ENCODE data around the gene KRT83.

Gene KRT83

DNA sequence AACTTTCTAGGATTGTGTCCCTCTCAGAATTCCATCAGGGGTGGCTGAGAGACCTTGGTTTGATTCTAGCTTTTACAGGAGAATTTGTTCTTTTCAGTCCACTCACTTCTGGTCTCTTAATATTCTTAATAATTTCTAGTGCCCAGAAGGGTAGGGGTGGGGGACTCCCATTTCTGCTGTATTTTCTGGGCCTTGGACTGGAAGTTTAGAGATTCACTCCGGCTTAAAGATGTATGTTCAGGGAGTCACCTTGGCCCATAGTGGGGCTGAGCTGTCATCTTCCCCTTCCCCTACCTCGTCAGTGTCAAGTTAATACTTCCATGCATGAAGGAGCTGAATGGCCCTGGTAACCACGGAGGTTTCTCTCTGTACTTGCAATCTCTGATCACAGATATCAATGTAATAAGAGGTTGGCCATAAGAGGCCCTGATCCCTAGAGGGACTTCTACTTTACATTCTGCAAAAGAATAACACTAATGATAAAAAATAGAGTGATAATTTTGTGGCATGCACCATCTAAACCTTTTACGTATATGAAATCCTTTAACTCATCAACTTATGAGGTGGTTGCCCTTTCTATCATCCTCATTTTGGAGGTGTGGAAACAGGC lies 36.5 kb downstream of the KRT83 start:
- no peak overlapping the region for H3K4me3 ChIP-seq (ENCODE audit: low read length, poor library complexity, severe bottlenecking)
- H3K4me1 ChIP-seq (ENCODE audit: insufficient read depth, low read length, poor library complexity, severe bottlenecking), result peaks cover 36% of the 10 kb centered on the region

DNA sequence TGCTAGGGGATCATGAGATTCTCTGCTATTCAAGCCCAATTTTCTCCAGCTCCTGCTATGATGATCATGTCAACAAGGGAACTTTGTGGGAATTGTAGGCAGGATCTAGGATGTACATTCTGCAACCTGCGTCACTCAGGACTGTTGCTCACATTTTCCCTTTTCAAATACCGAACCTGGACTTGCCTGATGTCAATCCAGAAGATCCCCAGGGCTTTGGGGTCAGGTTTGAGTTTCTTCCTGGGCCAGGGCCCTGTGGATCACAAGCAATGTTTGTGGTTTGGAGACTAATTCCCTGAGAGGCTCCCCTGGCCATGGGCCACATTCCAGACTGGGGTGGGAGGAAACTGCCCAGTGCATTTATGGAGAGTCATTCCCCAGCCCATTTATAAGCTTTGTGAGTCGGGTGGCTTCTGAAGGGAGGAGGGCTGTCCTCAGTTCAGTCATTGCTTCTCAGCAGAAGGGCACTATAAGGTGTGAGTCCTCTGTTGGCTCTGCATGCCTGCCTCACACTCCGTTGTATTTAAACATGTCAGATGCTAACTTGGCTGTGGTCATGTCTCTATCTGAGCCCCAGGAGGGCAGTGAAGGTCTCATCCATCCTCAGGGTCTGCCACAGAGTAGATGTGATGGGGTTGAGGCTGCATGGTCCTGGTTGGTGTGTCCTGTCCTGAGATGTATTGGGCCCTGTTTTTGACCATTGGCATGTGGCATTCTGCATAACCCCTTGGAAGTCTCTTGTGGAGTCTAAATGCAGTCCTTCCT lies 40.2 kb downstream of the KRT83 start:
- Histone ChIP-seq H3F3A (ENCODE audit: low read depth) (no peaks in the 10 kb centered on the region), H3K27me3 (ENCODE audit: insufficient read depth, low read length, poor library complexity, severe bottlenecking) (no peaks in the 10 kb centered on the region), H4K20me1 (ENCODE audit: insufficient read depth, low read length, poor library complexity, severe bottlenecking) (no peaks in the 10 kb centered on the region), H3K9me2 (replicated peaks; ENCODE audit: low read depth, low read length) (no peaks in the 10 kb centered on the region), H3K79me2 (ENCODE audit: insufficient read depth, low read length) (no peaks in the 10 kb centered on the region), H3K9me3 (ENCODE audit: insufficient read depth, low read depth, low read length) (no peaks in the 10 kb centered on the region), H3K4me1 (ENCODE audit: insufficient read depth, low read length, poor library complexity, severe bottlenecking) (peaks cover 36% of the 10 kb centered on the region), H2AFZ (ENCODE audit: low read length) (no peak overlapping the region), H3K4me2 (ENCODE audit: low read depth, low read length, poor library complexity, severe bottlenecking) (no peak overlapping the region), H3K9ac (ENCODE audit: low read depth, low read length, poor library complexity, severe bottlenecking) (no peak overlapping the region), H3K36me3 (ENCODE audit: insufficient read depth, low read length) (no peaks in the 10 kb centered on the region), H3K4me3 (ENCODE audit: low read length, poor library complexity, severe bottlenecking) (no peak overlapping the region)
- no peak for TF ChIP-seq EZH2phosphoT487 (IDR thresholded peaks at IDR 0.05; ENCODE audit: borderline replicate concordance)
- TF ChIP-seq, protein P1, sequence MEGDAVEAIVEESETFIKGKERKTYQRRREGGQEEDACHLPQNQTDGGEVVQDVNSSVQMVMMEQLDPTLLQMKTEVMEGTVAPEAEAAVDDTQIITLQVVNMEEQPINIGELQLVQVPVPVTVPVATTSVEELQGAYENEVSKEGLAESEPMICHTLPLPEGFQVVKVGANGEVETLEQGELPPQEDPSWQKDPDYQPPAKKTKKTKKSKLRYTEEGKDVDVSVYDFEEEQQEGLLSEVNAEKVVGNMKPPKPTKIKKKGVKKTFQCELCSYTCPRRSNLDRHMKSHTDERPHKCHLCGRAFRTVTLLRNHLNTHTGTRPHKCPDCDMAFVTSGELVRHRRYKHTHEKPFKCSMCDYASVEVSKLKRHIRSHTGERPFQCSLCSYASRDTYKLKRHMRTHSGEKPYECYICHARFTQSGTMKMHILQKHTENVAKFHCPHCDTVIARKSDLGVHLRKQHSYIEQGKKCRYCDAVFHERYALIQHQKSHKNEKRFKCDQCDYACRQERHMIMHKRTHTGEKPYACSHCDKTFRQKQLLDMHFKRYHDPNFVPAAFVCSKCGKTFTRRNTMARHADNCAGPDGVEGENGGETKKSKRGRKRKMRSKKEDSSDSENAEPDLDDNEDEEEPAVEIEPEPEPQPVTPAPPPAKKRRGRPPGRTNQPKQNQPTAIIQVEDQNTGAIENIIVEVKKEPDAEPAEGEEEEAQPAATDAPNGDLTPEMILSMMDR (conservative IDR thresholded peaks at IDR 0.05; ENCODE audit: low read length), result no peak

More for the DNA sequence above, 36.5 kb downstream of the KRT83 start:
- no peaks in the 10 kb centered on the region for H3K36me3 ChIP-seq (ENCODE audit: insufficient read depth, low read length)
- TF ChIP-seq EZH2phosphoT487 (IDR thresholded peaks at IDR 0.05; ENCODE audit: borderline replicate concordance), result no peak
- TF ChIP-seq, protein P1 (conservative IDR thresholded peaks at IDR 0.05; ENCODE audit: low read length), result no peak
- H4K20me1 ChIP-seq (ENCODE audit: insufficient read depth, low read length, poor library complexity, severe bottlenecking), result no peaks in the 10 kb centered on the region
- H3K9me3 ChIP-seq (ENCODE audit: insufficient read depth, low read depth, low read length), result no peaks in the 10 kb centered on the region
- H3K4me2 ChIP-seq (ENCODE audit: low read depth, low read length, poor library complexity, severe bottlenecking), result no peak overlapping the region
- no peaks in the 10 kb centered on the region for H3K79me2 ChIP-seq (ENCODE audit: insufficient read depth, low read length)
- H2AFZ ChIP-seq (ENCODE audit: low read length), result no peak overlapping the region
- H3F3A ChIP-seq (ENCODE audit: low read depth), result no peaks in the 10 kb centered on the region
- H3K27me3 ChIP-seq (ENCODE audit: insufficient read depth, low read length, poor library complexity, severe bottlenecking), result no peaks in the 10 kb centered on the region
- no peak overlapping the region for H3K9ac ChIP-seq (ENCODE audit: low read depth, low read length, poor library complexity, severe bottlenecking)
- no peaks in the 10 kb centered on the region for H3K9me2 ChIP-seq (replicated peaks; ENCODE audit: low read depth, low read length)

DNA sequence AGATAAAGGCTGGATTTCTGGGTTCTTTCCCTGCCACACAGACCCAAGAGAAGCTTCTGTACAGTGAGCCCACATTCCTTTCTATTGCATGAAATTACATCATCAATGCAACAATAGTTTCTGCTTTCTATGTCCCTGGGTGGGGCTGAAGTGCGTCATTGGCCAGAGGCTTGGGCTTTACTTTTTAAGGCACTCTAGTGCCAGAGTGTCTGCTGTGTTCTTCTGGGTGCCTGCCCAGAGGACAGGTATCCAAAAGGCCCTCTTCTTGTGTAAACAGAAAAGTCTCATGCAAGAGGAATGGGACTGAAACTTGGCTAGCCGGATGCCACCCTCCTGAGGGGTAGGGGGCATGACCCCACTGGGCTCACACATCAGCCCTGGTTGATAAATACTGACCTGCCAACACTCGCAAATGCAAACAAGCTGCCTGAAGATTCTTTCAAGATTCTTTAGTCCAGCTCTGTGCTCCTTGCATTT lies 40.8 kb downstream of the KRT83 start:
- no peak for TF ChIP-seq EZH2phosphoT487 (IDR thresholded peaks at IDR 0.05; ENCODE audit: borderline replicate concordance)
- TF ChIP-seq, protein P1 (conservative IDR thresholded peaks at IDR 0.05; ENCODE audit: low read length), result no peak
- Histone ChIP-seq H3K9ac (ENCODE audit: low read depth, low read length, poor library complexity, severe bottlenecking) (no peak overlapping the region), H3K36me3 (ENCODE audit: insufficient read depth, low read length) (no peaks in the 10 kb centered on the region), H2AFZ (ENCODE audit: low read length) (no peak overlapping the region), H3K4me1 (ENCODE audit: insufficient read depth, low read length, poor library complexity, severe bottlenecking) (peaks cover 30% of the 10 kb centered on the region), H3K9me3 (ENCODE audit: insufficient read depth, low read depth, low read length) (no peaks in the 10 kb centered on the region), H3K4me2 (ENCODE audit: low read depth, low read length, poor library complexity, severe bottlenecking) (no peak overlapping the region), H3K4me3 (ENCODE audit: low read length, poor library complexity, severe bottlenecking) (no peak overlapping the region), H4K20me1 (ENCODE audit: insufficient read depth, low read length, poor library complexity, severe bottlenecking) (no peaks in the 10 kb centered on the region), H3K27me3 (ENCODE audit: insufficient read depth, low read length, poor library complexity, severe bottlenecking) (no peaks in the 10 kb centered on the region), H3K9me2 (replicated peaks; ENCODE audit: low read depth, low read length) (no peaks in the 10 kb centered on the region), H3F3A (ENCODE audit: low read depth) (no peaks in the 10 kb centered on the region), H3K79me2 (ENCODE audit: insufficient read depth, low read length) (no peaks in the 10 kb centered on the region)

Data from Loucy (cell line).